H1 (cell line): ENCODE results near the gene ZNF667. TPM values are rescaled to one million over a fixed set of nuclear protein-coding genes. Genes with fewer than 3 reads are reported as not detected.

Experiments
- CTCF ChIA-PET: fragments of 300-600 bp; sonication (Branson Sonifier 250); formaldehyde crosslinking; loops from one replicate; lab custom pipeline; 2021; ENCODE audit not compliant: partially characterized antibody; lab: Charles Lee
- POLR2A ChIA-PET: fragments of 300-600 bp; sonication (Branson Sonifier 250); formaldehyde crosslinking; loops from one replicate; lab custom pipeline; 2021; ENCODE audit warnings: inconsistent platforms; ENCODE audit not compliant: partially characterized antibody; lab: Charles Lee
- DNase-seq, 2 experiments: peaks; one replicate each; pipeline versions ENCODE4 v3.0.0 to v3.0.0-alpha.2; 2010 to 2022; ENCODE audit warnings: low spot score in 2 of 2, low read depth in 1 of 2, mixed read lengths in 1 of 2
- FAIRE-seq: peaks from 2 replicates; lab custom pipeline; 2011; peaks lifted over from hg19 to GRCh38; lab: Jason Lieb, UNC
- H2AFZ ChIP-seq: 2 replicates; pipeline ENCODE4 v1.8.1; 2012; ENCODE audit warnings: low read length, inconsistent platforms
- H2AK5ac ChIP-seq: 2 replicates; pipeline ENCODE4 v1.6.1; 2013; ENCODE audit warnings: low read depth, low read length
- H2BK120ac ChIP-seq: replicated peaks from 2 replicates; pipeline ENCODE3; 2013; ENCODE audit warnings: low read depth, low read length, inconsistent platforms
- H2BK12ac ChIP-seq: 2 replicates; pipeline ENCODE4 v1.6.1; 2013; ENCODE audit warnings: low read depth, low read length
- H2BK15ac ChIP-seq: 2 replicates; pipeline ENCODE4 v1.6.1; 2013; ENCODE audit warnings: low read length
- H2BK20ac ChIP-seq: 2 replicates; pipeline ENCODE4 v1.6.1; 2013; ENCODE audit warnings: low read length
- H2BK5ac ChIP-seq: 2 replicates; pipeline ENCODE4 v1.6.1; 2013; ENCODE audit warnings: low read depth, low read length
- H3K14ac ChIP-seq: 2 replicates; pipeline ENCODE4 v1.6.1; 2013; ENCODE audit warnings: inconsistent platforms; ENCODE audit not compliant: insufficient read length
- H3K18ac ChIP-seq: 2 replicates; pipeline ENCODE4 v1.6.1; 2013; ENCODE audit warnings: low read length; ENCODE audit errors: extremely low read depth
- H3K23ac ChIP-seq: 2 replicates; pipeline ENCODE4 v1.6.1; 2013; ENCODE audit warnings: inconsistent platforms; ENCODE audit not compliant: insufficient read length
- H3K23me2 ChIP-seq: 2 replicates; pipeline ENCODE4 v1.6.1; 2013; ENCODE audit warnings: low read depth, low read length
- H3K27ac ChIP-seq: 2 replicates; pipeline ENCODE4 v1.6.1; 2011; ENCODE audit warnings: low read depth, low read length, inconsistent platforms
- H3K27me3 ChIP-seq, 4 experiments: replicated peaks in 1 of 4; 1 replicate in 1 of 4; 2 replicates in 3 of 4; pipeline versions ENCODE4 v1.6.1 to v1.8.1; 2011 to 2013; ENCODE audit warnings: low read length in 3 of 4, mild to moderate bottlenecking in 3 of 4, inconsistent platforms in 2 of 4, mixed read lengths in 2 of 4, moderate library complexity in 1 of 4; ENCODE audit not compliant: control insufficient read depth in 3 of 4, insufficient read depth in 3 of 4; ENCODE audit errors: extremely low read depth in 1 of 4
- H3K36me3 ChIP-seq, 4 experiments: 2 replicates each; pipeline versions ENCODE4 v1.6.1 to v1.8.1; 2011 to 2013; ENCODE audit warnings: mild to moderate bottlenecking in 4 of 4, low read length in 3 of 4, moderate library complexity in 2 of 4, control low read depth in 1 of 4, inconsistent platforms in 1 of 4; ENCODE audit not compliant: insufficient read depth in 4 of 4, control insufficient read depth in 2 of 4
- H3K4ac ChIP-seq: replicated peaks from 2 replicates; pipeline ENCODE3; 2013; ENCODE audit warnings: low read length, low read depth, mixed read lengths, inconsistent platforms; ENCODE audit not compliant: insufficient read length
- H3K4me1 ChIP-seq, 4 experiments: replicated peaks in 1 of 4; 1 replicate in 1 of 4; 2 replicates in 3 of 4; pipeline versions ENCODE4 v1.6.1 to v1.8.1; 2011 to 2013; ENCODE audit warnings: low read length in 3 of 4, inconsistent platforms in 2 of 4, mixed read lengths in 1 of 4; ENCODE audit not compliant: insufficient read depth in 4 of 4, control insufficient read depth in 3 of 4
- H3K4me2 ChIP-seq, 2 experiments: 2 replicates each; pipeline versions ENCODE4 v1.6.1 to v1.8.1; 2011 to 2013; ENCODE audit warnings: low read depth in 2 of 2, low read length in 2 of 2, control low read depth in 1 of 2, inconsistent platforms in 1 of 2, mild to moderate bottlenecking in 1 of 2; ENCODE audit not compliant: insufficient read depth in 1 of 2
- H3K4me3 ChIP-seq, 4 experiments: fragments of 200-600, 300-600 bp in 1 of 4; sonication (generic), shearing (Covaris generic), sonication (Bioruptor Twin) in 1 of 4; 2 replicates each; pipeline versions ENCODE4 v1.5.1 to v1.8.1; 2011 to 2016; ENCODE audit warnings: low read length in 4 of 4, low read depth in 3 of 4, control low read depth in 2 of 4, inconsistent platforms in 2 of 4, mild to moderate bottlenecking in 2 of 4, mixed read lengths in 1 of 4, moderate library complexity in 1 of 4; ENCODE audit not compliant: insufficient read depth in 2 of 4; ENCODE audit errors: extremely low read depth in 1 of 4
- H3K56ac ChIP-seq: replicated peaks from 2 replicates; pipeline ENCODE3; 2013; ENCODE audit warnings: low read depth, mild to moderate bottlenecking, mixed read lengths, low read length, inconsistent platforms; ENCODE audit not compliant: insufficient read length
- H3K79me1 ChIP-seq: 2 replicates; pipeline ENCODE4 v1.6.1; 2013; ENCODE audit warnings: low read depth, low read length, control low read depth
- H3K79me2 ChIP-seq, 2 experiments: 2 replicates each; pipeline versions ENCODE4 v1.6.1 to v1.8.1; 2012 to 2013; ENCODE audit warnings: low read length in 2 of 2, mild to moderate bottlenecking in 2 of 2, inconsistent platforms in 1 of 2; ENCODE audit not compliant: insufficient read depth in 2 of 2, control insufficient read depth in 1 of 2
- H3K9ac ChIP-seq, 4 experiments: replicated peaks in 1 of 4; 1 replicate in 1 of 4; 2 replicates in 3 of 4; pipeline versions ENCODE4 v1.6.1 to v1.8.1; 2011 to 2013; ENCODE audit warnings: low read depth in 3 of 4, low read length in 3 of 4, control low read depth in 2 of 4, mild to moderate bottlenecking in 2 of 4, moderate library complexity in 2 of 4, inconsistent platforms in 1 of 4; ENCODE audit errors: extremely low read depth in 1 of 4
- H3K9me3 ChIP-seq, 2 experiments: 2 replicates each; pipeline versions ENCODE4 v1.6.1 to v1.8.1; 2012 to 2013; ENCODE audit warnings: mild to moderate bottlenecking in 2 of 2, moderate library complexity in 2 of 2, control low read depth in 1 of 2, inconsistent platforms in 1 of 2, low read depth in 1 of 2, low read length in 1 of 2, mixed read lengths in 1 of 2; ENCODE audit not compliant: insufficient read depth in 2 of 2
- H4K20me1 ChIP-seq, 2 experiments: replicated peaks in 1 of 2; 2 replicates each; pipeline versions ENCODE3 to v1.8.1; 2011 to 2013; ENCODE audit warnings: inconsistent platforms in 2 of 2, low read length in 2 of 2, mild to moderate bottlenecking in 1 of 2; ENCODE audit not compliant: insufficient read depth in 2 of 2, control insufficient read depth in 1 of 2
- H4K5ac ChIP-seq: 2 replicates; pipeline ENCODE4 v1.6.1; 2013; ENCODE audit warnings: low read length, low read depth, mixed read lengths, inconsistent platforms; ENCODE audit not compliant: insufficient read length
- H4K8ac ChIP-seq: 2 replicates; pipeline ENCODE4 v1.8.0; 2013; ENCODE audit warnings: mild to moderate bottlenecking, moderate library complexity, low read length, inconsistent platforms; ENCODE audit not compliant: insufficient read depth; ENCODE audit errors: extremely low read depth
- H4K91ac ChIP-seq: replicated peaks from 2 replicates; pipeline ENCODE3; 2013; ENCODE audit warnings: low read length, mixed read lengths, inconsistent platforms; ENCODE audit not compliant: insufficient read length
- EP300 ChIP-seq, 2 experiments: IDR thresholded peaks; 1 replicate in 1 of 2; 2 replicates in 1 of 2; pipeline ENCODE4 v1.6.1; 2011 to 2012; ENCODE audit warnings: low read depth in 2 of 2, low read length in 2 of 2, mild to moderate bottlenecking in 2 of 2, borderline replicate concordance in 1 of 2, inconsistent platforms in 1 of 2, moderate library complexity in 1 of 2
- MAFK ChIP-seq: IDR thresholded peaks from 2 replicates; pipeline ENCODE4 v1.6.1; 2012; ENCODE audit warnings: low read depth, mild to moderate bottlenecking, improper control_type of control experiment, low read length
- ZNF274 ChIP-seq: IDR thresholded peaks from 2 replicates; pipeline ENCODE4 v1.7.0; 2012; ENCODE audit warnings: low read length, borderline replicate concordance; ENCODE audit errors: extremely low read depth
- WGBS, 2 experiments: shearing (Covaris generic) in 1 of 2; methylation state at CpG; one replicate each; pipeline versions ENCODE4 v1.1.6 to v1.1.7; 2013 to 2015; ENCODE audit warnings: low lambda C conversion rate in 2 of 2, mixed read lengths in 2 of 2, inconsistent platforms in 1 of 2, low coverage in 1 of 2, missing lambda C conversion rate in 1 of 2; ENCODE audit not compliant: insufficient replicate concordance in 2 of 2, insufficient coverage in 1 of 2, insufficient read length in 1 of 2; ENCODE audit errors: extremely low coverage in 1 of 2, missing lambda C conversion rate in 1 of 2; 5-methylcytosine and 5-hydroxymethylcytosine counted together
- polyA plus RNA-seq, 7 experiments: library from polyadenylated mRNA; depleted of rRNA in 3 of 7; stranded (reverse) in 5 of 7; unstranded in 2 of 7; fragments of >200 nt in 5 of 7; fragments of 200-250 nt in 2 of 7; gene quantifications; 1 replicate in 5 of 7; 2 replicates in 1 of 7; 4 replicates in 1 of 7; pipeline versions ENCODE4 v1.2.1 to v1.2.3, GENCODE V29; 2011 to 2013; ENCODE audit warnings: missing spikeins in 2 of 7, mixed read lengths in 2 of 7
- total RNA-seq: library from RNA; stranded (reverse); fragmentation: NEBNext Ultra II Directional; extraction: Animal tissue kit (Norgen Biotek cat#: 25700); gene quantifications from 2 replicates; pipeline ENCODE4 v1.2.1, GENCODE V29; 2021

Gene ZNF667
- total and polyA plus RNA-seq, 2 of the 8 experiments (the other 6 are each of a cell fraction or from before 2014, with no cell fraction given), result 4.4 to 10.7 TPM

DNA sequence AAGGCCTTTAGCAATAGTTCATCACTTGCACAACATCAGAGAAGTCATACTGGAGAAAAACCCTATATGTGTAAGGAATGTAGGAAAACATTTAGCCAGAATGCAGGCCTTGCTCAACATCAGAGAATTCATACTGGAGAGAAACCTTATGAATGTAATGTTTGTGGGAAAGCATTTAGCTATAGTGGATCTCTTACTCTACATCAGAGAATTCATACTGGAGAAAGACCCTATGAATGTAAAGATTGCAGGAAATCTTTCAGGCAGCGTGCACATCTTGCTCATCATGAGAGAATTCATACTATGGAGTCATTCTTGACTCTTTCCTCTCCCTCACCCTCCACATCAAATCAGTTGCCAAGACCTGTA lies 53.2 kb downstream of the ZNF667 start:
- H3K18ac ChIP-seq, result no peak overlapping the region
- no peak overlapping the region for H2AFZ ChIP-seq
- no peaks in the 10 kb centered on the region for H3K4me1 ChIP-seq
- no peaks in the 10 kb centered on the region for H3K27me3 ChIP-seq
- ChIA-PET CTCF (no interaction called here), POLR2A (no interaction called here)
- no peak overlapping the region for H2BK5ac ChIP-seq
- H3K36me3 ChIP-seq, result peaks cover 0 to 14% (median 6%) of the 10 kb centered on the region in 4 experiments; a peak in 4 of 8 replicates
- no peak overlapping the region for H4K91ac ChIP-seq
- no peak for TF ChIP-seq EP300 (IDR thresholded peaks at IDR 0.05; ENCODE audit: borderline replicate concordance in 1 of 2, low read depth in 2 of 2, low read length in 2 of 2)
- no peak for TF ChIP-seq MAFK
- TF ChIP-seq ZNF274, result peak; percentile 96
- peaks cover 57 to 64% of the 10 kb centered on the region in 2 experiments for H3K9me3 ChIP-seq
- no peaks in the 10 kb centered on the region for H3K79me2 ChIP-seq
- H3K14ac ChIP-seq, result no peak overlapping the region
- H2BK20ac ChIP-seq, result no peak overlapping the region
- 73% methylated on average over 1 of the region's 1 CpG; no CpG with 5 or more reads in 1 of the 2 experiments for WGBS, 2 experiments
- H2BK120ac ChIP-seq, result no peak overlapping the region
- no peak overlapping the region for H3K27ac ChIP-seq
- no peak for DNase-seq
- H3K23ac ChIP-seq, result no peak overlapping the region
- no peak overlapping the region for H3K56ac ChIP-seq
- H3K4ac ChIP-seq, result no peak overlapping the region
- no peak overlapping the region for H3K4me3 ChIP-seq
- H2BK15ac ChIP-seq, result no peak overlapping the region
- no peaks in the 10 kb centered on the region for H3K79me1 ChIP-seq
- H4K20me1 ChIP-seq, result no peaks in the 10 kb centered on the region
- no peak for FAIRE-seq
- no peak overlapping the region for H2BK12ac ChIP-seq
- no peak overlapping the region for H4K5ac ChIP-seq
- H3K23me2 ChIP-seq, result no peaks in the 10 kb centered on the region
- H3K9ac ChIP-seq, result no peak overlapping the region
- H4K8ac ChIP-seq, result no peak overlapping the region
- no peak overlapping the region for H3K4me2 ChIP-seq
- no peak overlapping the region for H2AK5ac ChIP-seq
